Fibroblast of lung (primary cell): ENCODE measurements around the gene FNDC3B. TPM values are rescaled to one million over a fixed set of nuclear protein-coding genes. Genes with fewer than 3 reads are reported as not detected.

ENCODE experiments used
- DNase-seq, 2 donors: peaks; one replicate each; pipeline versions ENCODE4 v3.0.0 to v3.0.0-alpha.2; 2010; ENCODE audit warnings: low read depth in 2 of 2
- H2AFZ ChIP-seq: 2 replicates; pipeline ENCODE4 v1.5.1; 2012; ENCODE audit warnings: low read length, control low read depth, inconsistent platforms
- H3K27ac ChIP-seq: 2 replicates; pipeline ENCODE4 v1.5.1; 2011; ENCODE audit warnings: low read length, control low read depth; ENCODE audit not compliant: insufficient read depth
- H3K27me3 ChIP-seq: 2 replicates; pipeline ENCODE4 v1.5.1; 2011; ENCODE audit warnings: mild to moderate bottlenecking, low read length; ENCODE audit not compliant: control insufficient read depth, insufficient read depth
- H3K36me3 ChIP-seq: 2 replicates; pipeline ENCODE4 v1.5.1; 2011; ENCODE audit warnings: low read length; ENCODE audit not compliant: control insufficient read depth, insufficient read depth
- H3K4me1 ChIP-seq: 2 replicates; pipeline ENCODE4 v1.5.1; 2011; ENCODE audit warnings: low read length; ENCODE audit not compliant: control insufficient read depth, insufficient read depth; ENCODE audit errors: extremely low read depth
- H3K4me2 ChIP-seq: 2 replicates; pipeline ENCODE4 v1.5.1; 2011; ENCODE audit warnings: low read length, control low read depth; ENCODE audit not compliant: insufficient read depth; ENCODE audit errors: extremely low read depth
- H3K4me3 ChIP-seq, 4 experiments: fragments of 200-600 bp in 1 of 4; sonication (generic) in 1 of 4; replicated peaks in 1 of 4; 2 replicates each; pipeline ENCODE4 v1.5.1; 2011 to 2016; ENCODE audit warnings: low read length in 4 of 4, low read depth in 3 of 4, mild to moderate bottlenecking in 3 of 4, control low read depth in 2 of 4, inconsistent platforms in 1 of 4, mixed read lengths in 1 of 4; ENCODE audit not compliant: insufficient read depth in 1 of 4; ENCODE audit errors: control extremely low read depth in 1 of 4
- H3K79me2 ChIP-seq: 2 replicates; pipeline ENCODE4 v1.5.1; 2012; ENCODE audit warnings: mild to moderate bottlenecking, low read length, inconsistent platforms; ENCODE audit not compliant: control insufficient read depth, insufficient read depth
- H3K9ac ChIP-seq: 2 replicates; pipeline ENCODE4 v1.5.1; 2011; ENCODE audit warnings: mild to moderate bottlenecking, low read length, control low read depth; ENCODE audit not compliant: insufficient read depth
- H3K9me3 ChIP-seq: 2 replicates; pipeline ENCODE4 v1.5.1; 2012; ENCODE audit warnings: low read depth, low read length; ENCODE audit not compliant: control insufficient read depth, insufficient read depth
- H4K20me1 ChIP-seq: 2 replicates; pipeline ENCODE4 v1.5.1; 2011; ENCODE audit warnings: low read length; ENCODE audit not compliant: control insufficient read depth, insufficient read depth; ENCODE audit errors: extremely low read depth
- EZH2 ChIP-seq: IDR thresholded peaks from 2 replicates; pipeline ENCODE4 v1.5.1; 2012; ENCODE audit warnings: low read length, control low read depth, mild to moderate bottlenecking; ENCODE audit errors: missing control alignments
- polyA plus RNA-seq, 2 donors: library from polyadenylated mRNA; depleted of rRNA in 1 of 2; stranded (reverse) in 1 of 2; unstranded in 1 of 2; fragments of >200 nt; gene quantifications; 2 replicates each; pipeline ENCODE4 v1.2.1, GENCODE V29; 2011 to 2012; ENCODE audit warnings: missing spikeins in 1 of 2
- total RNA-seq: library from RNA; depleted of rRNA; stranded (reverse); fragments of >200 nt; gene quantifications from 2 replicates; pipeline ENCODE4 v1.2.1, GENCODE V29; 2014
- TF ChIP-seq, protein P1 (sequence below), 2 donors: IDR thresholded peaks in 1 of 2; conservative IDR thresholded peaks in 1 of 2; 1 replicate in 1 of 2; 2 replicates in 1 of 2; pipeline ENCODE4 v1.5.1; 2011 to 2012; ENCODE audit warnings: low read length in 2 of 2, control low read depth in 1 of 2, inconsistent platforms in 1 of 2, low read depth in 1 of 2, mild to moderate bottlenecking in 1 of 2

FNDC3B gene
- total and polyA plus RNA-seq, 2 donors (not counting 1 experiment from before 2014, with no cell fraction given) = 26.1 to 76.8 TPM

DNA sequence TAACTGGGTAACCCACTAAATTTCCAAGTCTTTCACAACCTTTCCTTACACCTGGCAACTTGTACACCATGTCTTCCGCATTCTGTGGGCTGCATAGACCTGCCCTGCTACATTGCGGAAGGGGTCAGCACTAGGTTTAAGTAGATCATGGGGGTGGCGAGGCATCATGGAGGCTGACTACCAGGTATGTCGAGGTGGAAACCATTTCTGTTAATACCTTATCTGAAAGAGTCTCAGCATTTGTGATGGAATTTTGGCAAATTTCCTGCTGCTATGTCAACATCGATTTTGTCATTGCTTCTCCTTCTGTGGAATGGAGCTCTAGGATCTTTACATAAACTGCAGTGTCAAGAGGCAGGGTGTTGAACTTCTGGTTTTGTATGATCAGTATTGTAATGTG, 221.7 kb downstream of the FNDC3B start:
- H3K4me2 ChIP-seq = no peak overlapping the region
- H3K79me2 ChIP-seq = no peaks in the 10 kb centered on the region
- DNase-seq = peak in 1 of 2 donors; percentile 37

DNA sequence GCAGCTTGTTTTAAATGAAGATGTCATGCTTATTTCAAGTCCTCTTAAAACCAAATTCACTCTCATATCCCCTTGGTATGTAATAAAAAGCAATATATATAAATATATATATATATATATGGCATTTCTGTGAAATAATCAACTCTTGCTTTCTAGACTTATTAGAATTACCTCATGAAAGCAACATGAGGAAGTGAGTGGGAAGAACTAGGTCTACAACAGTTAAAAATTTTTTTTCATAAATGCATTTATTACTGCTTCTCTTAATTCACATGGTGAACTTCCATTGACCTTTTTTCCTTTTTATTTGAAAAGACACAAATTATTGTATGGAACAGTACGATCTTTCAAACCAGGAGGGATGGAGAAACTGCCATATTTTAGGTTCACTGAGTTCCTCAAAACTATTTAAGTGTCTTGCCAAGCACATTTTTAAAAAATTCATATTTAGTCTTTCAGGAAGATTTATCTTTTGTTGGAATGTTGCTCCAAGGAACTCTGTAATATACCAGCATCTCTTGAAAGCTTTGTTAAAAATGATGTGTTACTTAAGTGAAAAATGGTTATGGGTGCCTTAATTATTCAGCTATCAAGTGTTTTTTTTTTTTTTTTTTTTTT, 223.7 kb downstream of the FNDC3B start:
- Histone ChIP-seq H3K9me3 (no peaks in the 10 kb centered on the region), H3K27ac (no peak overlapping the region), H3K4me3 (no peak overlapping the region), H3K9ac (no peak overlapping the region), H3K27me3 (no peaks in the 10 kb centered on the region), H2AFZ (no peak overlapping the region), H4K20me1 (no peaks in the 10 kb centered on the region), H3K36me3 (no peaks in the 10 kb centered on the region), H3K79me2 (no peaks in the 10 kb centered on the region), H3K4me1 (peaks cover 2% of the 10 kb centered on the region), H3K4me2 (no peak overlapping the region)
- DNase-seq = no peak
- TF ChIP-seq, protein P1, sequence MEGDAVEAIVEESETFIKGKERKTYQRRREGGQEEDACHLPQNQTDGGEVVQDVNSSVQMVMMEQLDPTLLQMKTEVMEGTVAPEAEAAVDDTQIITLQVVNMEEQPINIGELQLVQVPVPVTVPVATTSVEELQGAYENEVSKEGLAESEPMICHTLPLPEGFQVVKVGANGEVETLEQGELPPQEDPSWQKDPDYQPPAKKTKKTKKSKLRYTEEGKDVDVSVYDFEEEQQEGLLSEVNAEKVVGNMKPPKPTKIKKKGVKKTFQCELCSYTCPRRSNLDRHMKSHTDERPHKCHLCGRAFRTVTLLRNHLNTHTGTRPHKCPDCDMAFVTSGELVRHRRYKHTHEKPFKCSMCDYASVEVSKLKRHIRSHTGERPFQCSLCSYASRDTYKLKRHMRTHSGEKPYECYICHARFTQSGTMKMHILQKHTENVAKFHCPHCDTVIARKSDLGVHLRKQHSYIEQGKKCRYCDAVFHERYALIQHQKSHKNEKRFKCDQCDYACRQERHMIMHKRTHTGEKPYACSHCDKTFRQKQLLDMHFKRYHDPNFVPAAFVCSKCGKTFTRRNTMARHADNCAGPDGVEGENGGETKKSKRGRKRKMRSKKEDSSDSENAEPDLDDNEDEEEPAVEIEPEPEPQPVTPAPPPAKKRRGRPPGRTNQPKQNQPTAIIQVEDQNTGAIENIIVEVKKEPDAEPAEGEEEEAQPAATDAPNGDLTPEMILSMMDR (conservative IDR thresholded peaks at IDR 0.05 in 1 of 2, IDR thresholded peaks at IDR 0.05 in 1 of 2; ENCODE audit: low read depth in 1 of 2, low read length in 2 of 2) = no peak
- TF ChIP-seq EZH2 = no peak

More for the DNA sequence above, 221.7 kb downstream of the FNDC3B start:
- Histone ChIP-seq H3K27ac (no peak overlapping the region), H3K9me3 (no peaks in the 10 kb centered on the region), H3K4me3 (no peak overlapping the region), H4K20me1 (no peaks in the 10 kb centered on the region), H3K27me3 (no peaks in the 10 kb centered on the region), H2AFZ (no peak overlapping the region), H3K4me1 (peaks cover 2% of the 10 kb centered on the region), H3K9ac (no peak overlapping the region), H3K36me3 (peaks cover 3% of the 10 kb centered on the region)
- TF ChIP-seq EZH2 = no peak
- TF ChIP-seq, protein P1 (conservative IDR thresholded peaks at IDR 0.05 in 1 of 2, IDR thresholded peaks at IDR 0.05 in 1 of 2; ENCODE audit: low read depth in 1 of 2, low read length in 2 of 2) = no peak

DNA sequence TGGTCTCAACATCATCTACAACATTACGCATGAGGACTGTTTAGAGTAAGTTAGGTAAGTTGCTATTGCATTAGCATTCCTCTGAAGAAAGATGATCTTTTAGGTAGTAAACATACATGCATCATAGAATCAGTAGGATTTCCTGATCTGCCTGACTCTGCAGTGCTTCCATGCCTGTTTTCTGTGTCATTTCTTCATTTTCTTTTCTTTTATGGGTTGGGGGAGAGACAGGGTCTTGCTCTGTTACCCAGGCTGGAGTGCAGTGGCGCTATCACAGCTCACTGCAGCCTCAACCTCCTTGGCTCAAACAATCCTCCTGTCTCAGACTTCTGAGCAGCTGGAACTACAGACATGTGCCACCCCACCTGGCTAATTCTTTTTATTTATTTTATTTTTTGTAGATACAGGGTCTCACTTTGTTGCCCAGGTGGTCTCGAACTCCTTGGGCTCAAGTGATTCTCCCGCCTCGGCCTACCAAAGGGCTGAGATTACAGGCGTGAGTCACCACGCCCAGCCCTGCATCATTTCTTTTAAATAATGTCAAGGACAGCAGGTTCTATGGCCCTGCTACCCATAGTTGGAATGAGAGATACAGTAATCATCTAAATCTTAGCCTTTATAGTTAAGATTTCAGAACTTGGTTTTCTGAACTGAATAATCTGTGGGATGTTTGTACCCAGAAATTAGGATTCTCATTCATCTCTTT, 224.6 kb downstream of the FNDC3B start:
- H3K9ac ChIP-seq = no peak overlapping the region
- DNase-seq = no peak
- no peaks in the 10 kb centered on the region for H3K9me3 ChIP-seq
- H3K4me1 ChIP-seq = no peaks in the 10 kb centered on the region
- TF ChIP-seq, protein P1 (conservative IDR thresholded peaks at IDR 0.05 in 1 of 2, IDR thresholded peaks at IDR 0.05 in 1 of 2; ENCODE audit: low read depth in 1 of 2, low read length in 2 of 2) = no peak
- no peak for TF ChIP-seq EZH2
- no peaks in the 10 kb centered on the region for H3K36me3 ChIP-seq
- H4K20me1 ChIP-seq = no peaks in the 10 kb centered on the region
- no peak overlapping the region for H2AFZ ChIP-seq
- H3K27me3 ChIP-seq = no peaks in the 10 kb centered on the region
- H3K79me2 ChIP-seq = no peaks in the 10 kb centered on the region
- H3K27ac ChIP-seq = no peak overlapping the region
- H3K4me3 ChIP-seq = no peak overlapping the region
- H3K4me2 ChIP-seq = no peak overlapping the region
